ENCODE data around the gene GEMIN7. TPM values are rescaled to one million over a fixed set of nuclear protein-coding genes. Genes with fewer than 3 reads are reported as not detected.
A peak's percentile ranks its signal among the peaks of the same experiment; 100 is the strongest.

GEMIN7 gene
- total and polyA plus RNA-seq, 2 experiments from 2014 or later: 49.6 to 90.5 TPM

DNA sequence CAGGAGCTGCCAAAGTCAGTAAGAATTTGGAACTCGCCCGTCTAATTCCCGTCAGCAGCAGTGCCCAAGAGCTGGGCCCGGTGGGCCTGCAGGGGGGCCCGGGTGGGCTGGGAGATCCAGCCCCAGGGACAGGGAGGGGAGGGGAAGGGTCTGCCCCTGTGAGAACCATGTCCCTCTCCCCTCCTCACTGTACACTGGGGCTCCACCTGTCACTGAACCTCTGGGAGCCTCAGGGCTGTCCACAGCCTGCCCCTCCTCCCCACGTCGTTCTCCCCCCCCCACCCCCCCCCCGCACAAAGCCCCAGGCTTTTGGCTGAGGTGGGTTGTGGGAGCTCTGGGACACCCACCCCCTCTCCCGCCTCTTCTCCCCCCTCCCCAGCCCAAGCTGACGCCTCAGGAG, 11.0 kb upstream of the GEMIN7 start:
- Mint-ChIP-seq H3K4me1 (peaks cover 4% of the 10 kb centered on the region; the same call in 2 of the 3 replicates), H3K36me3 (ENCODE audit: low read depth) (peaks cover 57% of the 10 kb centered on the region), H3K4me3 (no peak overlapping the region), H3K27ac (no peak overlapping the region), H3K9me3 (no peaks in the 10 kb centered on the region), H3K27me3 (ENCODE audit: insufficient read depth, low read depth, poor library complexity) (peaks cover 18% of the 10 kb centered on the region)
- H3K4me1 ChIP-seq (ENCODE audit: insufficient read depth): no peaks in the 10 kb centered on the region
- H3K79me2 ChIP-seq (replicated peaks; ENCODE audit: insufficient read depth): peaks cover 11% of the 10 kb centered on the region
- DNase-seq (ENCODE audit: low spot score) (no peak), ATAC-seq (no peak)
- H3K27me3 ChIP-seq (ENCODE audit: insufficient read depth): no peaks in the 10 kb centered on the region
- peak overlapping the region; percentile 59; the same call in 1 of the 2 replicates for H3K27ac ChIP-seq (ENCODE audit: low read depth)
- H3K9me2 ChIP-seq (ENCODE audit: insufficient read depth): no peaks in the 10 kb centered on the region
- no peak overlapping the region for H3K4me2 ChIP-seq
- peaks cover 6% of the 10 kb centered on the region; the same call in 1 of the 2 replicates for H3F3A ChIP-seq (replicated peaks; ENCODE audit: low read depth)
- peaks cover 8% of the 10 kb centered on the region; the same call in 1 of the 2 replicates for H3K36me3 ChIP-seq (ENCODE audit: insufficient read depth)
- TF ChIP-seq, protein P1, sequence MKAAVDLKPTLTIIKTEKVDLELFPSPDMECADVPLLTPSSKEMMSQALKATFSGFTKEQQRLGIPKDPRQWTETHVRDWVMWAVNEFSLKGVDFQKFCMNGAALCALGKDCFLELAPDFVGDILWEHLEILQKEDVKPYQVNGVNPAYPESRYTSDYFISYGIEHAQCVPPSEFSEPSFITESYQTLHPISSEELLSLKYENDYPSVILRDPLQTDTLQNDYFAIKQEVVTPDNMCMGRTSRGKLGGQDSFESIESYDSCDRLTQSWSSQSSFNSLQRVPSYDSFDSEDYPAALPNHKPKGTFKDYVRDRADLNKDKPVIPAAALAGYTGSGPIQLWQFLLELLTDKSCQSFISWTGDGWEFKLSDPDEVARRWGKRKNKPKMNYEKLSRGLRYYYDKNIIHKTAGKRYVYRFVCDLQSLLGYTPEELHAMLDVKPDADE (IDR thresholded peaks at IDR 0.05): no peak
- TF ChIP-seq CREB1 (CRISPR knock-in tag; IDR thresholded peaks at IDR 0.05; ENCODE audit: low read depth) (no peak), EZH2phosphoT487 (IDR thresholded peaks at IDR 0.05; ENCODE audit: unreplicated experiment) (no peak), ZNF114 (CRISPR knock-in tag; IDR thresholded peaks at IDR 0.05) (no peak), ZNF331 (CRISPR knock-in tag; IDR thresholded peaks at IDR 0.05; ENCODE audit: low read depth) (no peak), EZH2 (IDR thresholded peaks at IDR 0.05; ENCODE audit: low read depth, unreplicated experiment) (no peak), STAT1 (IDR thresholded peaks at IDR 0.05; ENCODE audit: unreplicated experiment) (no peak), JUNB (IDR thresholded peaks at IDR 0.05; ENCODE audit: unreplicated experiment) (no peak), NANOG (IDR thresholded peaks at IDR 0.05; ENCODE audit: borderline replicate concordance) (no peak), POLR2AphosphoS5 (IDR thresholded peaks at IDR 0.05; ENCODE audit: low read depth) (no peak)
- TF ChIP-seq, protein P2, sequence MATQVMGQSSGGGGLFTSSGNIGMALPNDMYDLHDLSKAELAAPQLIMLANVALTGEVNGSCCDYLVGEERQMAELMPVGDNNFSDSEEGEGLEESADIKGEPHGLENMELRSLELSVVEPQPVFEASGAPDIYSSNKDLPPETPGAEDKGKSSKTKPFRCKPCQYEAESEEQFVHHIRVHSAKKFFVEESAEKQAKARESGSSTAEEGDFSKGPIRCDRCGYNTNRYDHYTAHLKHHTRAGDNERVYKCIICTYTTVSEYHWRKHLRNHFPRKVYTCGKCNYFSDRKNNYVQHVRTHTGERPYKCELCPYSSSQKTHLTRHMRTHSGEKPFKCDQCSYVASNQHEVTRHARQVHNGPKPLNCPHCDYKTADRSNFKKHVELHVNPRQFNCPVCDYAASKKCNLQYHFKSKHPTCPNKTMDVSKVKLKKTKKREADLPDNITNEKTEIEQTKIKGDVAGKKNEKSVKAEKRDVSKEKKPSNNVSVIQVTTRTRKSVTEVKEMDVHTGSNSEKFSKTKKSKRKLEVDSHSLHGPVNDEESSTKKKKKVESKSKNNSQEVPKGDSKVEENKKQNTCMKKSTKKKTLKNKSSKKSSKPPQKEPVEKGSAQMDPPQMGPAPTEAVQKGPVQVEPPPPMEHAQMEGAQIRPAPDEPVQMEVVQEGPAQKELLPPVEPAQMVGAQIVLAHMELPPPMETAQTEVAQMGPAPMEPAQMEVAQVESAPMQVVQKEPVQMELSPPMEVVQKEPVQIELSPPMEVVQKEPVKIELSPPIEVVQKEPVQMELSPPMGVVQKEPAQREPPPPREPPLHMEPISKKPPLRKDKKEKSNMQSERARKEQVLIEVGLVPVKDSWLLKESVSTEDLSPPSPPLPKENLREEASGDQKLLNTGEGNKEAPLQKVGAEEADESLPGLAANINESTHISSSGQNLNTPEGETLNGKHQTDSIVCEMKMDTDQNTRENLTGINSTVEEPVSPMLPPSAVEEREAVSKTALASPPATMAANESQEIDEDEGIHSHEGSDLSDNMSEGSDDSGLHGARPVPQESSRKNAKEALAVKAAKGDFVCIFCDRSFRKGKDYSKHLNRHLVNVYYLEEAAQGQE (IDR thresholded peaks at IDR 0.05; ENCODE audit: unreplicated experiment): no peak
- TF ChIP-seq, protein P3, sequence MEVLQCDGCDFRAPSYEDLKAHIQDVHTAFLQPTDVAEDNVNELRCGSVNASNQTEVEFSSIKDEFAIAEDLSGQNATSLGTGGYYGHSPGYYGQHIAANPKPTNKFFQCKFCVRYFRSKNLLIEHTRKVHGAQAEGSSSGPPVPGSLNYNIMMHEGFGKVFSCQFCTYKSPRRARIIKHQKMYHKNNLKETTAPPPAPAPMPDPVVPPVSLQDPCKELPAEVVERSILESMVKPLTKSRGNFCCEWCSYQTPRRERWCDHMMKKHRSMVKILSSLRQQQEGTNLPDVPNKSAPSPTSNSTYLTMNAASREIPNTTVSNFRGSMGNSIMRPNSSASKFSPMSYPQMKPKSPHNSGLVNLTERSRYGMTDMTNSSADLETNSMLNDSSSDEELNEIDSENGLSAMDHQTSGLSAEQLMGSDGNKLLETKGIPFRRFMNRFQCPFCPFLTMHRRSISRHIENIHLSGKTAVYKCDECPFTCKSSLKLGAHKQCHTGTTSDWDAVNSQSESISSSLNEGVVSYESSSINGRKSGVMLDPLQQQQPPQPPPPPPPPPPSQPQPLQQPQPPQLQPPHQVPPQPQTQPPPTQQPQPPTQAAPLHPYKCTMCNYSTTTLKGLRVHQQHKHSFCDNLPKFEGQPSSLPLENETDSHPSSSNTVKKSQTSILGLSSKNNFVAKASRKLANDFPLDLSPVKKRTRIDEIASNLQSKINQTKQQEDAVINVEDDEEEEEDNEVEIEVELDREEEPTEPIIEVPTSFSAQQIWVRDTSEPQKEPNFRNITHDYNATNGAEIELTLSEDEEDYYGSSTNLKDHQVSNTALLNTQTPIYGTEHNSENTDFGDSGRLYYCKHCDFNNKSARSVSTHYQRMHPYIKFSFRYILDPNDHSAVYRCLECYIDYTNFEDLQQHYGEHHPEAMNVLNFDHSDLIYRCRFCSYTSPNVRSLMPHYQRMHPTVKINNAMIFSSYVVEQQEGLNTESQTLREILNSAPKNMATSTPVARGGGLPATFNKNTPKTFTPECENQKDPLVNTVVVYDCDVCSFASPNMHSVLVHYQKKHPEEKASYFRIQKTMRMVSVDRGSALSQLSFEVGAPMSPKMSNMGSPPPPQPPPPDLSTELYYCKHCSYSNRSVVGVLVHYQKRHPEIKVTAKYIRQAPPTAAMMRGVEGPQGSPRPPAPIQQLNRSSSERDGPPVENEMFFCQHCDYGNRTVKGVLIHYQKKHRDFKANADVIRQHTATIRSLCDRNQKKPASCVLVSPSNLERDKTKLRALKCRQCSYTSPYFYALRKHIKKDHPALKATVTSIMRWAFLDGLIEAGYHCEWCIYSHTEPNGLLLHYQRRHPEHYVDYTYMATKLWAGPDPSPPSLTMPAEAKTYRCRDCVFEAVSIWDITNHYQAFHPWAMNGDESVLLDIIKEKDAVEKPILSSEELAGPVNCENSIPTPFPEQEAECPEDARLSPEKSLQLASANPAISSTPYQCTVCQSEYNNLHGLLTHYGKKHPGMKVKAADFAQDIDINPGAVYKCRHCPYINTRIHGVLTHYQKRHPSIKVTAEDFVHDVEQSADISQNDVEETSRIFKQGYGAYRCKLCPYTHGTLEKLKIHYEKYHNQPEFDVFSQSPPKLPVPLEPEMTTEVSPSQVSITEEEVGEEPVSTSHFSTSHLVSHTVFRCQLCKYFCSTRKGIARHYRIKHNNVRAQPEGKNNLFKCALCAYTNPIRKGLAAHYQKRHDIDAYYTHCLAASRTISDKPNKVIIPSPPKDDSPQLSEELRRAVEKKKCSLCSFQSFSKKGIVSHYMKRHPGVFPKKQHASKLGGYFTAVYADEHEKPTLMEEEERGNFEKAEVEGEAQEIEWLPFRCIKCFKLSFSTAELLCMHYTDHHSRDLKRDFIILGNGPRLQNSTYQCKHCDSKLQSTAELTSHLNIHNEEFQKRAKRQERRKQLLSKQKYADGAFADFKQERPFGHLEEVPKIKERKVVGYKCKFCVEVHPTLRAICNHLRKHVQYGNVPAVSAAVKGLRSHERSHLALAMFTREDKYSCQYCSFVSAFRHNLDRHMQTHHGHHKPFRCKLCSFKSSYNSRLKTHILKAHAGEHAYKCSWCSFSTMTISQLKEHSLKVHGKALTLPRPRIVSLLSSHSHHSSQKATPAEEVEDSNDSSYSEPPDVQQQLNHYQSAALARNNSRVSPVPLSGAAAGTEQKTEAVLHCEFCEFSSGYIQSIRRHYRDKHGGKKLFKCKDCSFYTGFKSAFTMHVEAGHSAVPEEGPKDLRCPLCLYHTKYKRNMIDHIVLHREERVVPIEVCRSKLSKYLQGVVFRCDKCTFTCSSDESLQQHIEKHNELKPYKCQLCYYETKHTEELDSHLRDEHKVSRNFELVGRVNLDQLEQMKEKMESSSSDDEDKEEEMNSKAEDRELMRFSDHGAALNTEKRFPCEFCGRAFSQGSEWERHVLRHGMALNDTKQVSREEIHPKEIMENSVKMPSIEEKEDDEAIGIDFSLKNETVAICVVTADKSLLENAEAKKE (CRISPR knock-in tag; IDR thresholded peaks at IDR 0.05): no peak
- TF ChIP-seq, protein P4, sequence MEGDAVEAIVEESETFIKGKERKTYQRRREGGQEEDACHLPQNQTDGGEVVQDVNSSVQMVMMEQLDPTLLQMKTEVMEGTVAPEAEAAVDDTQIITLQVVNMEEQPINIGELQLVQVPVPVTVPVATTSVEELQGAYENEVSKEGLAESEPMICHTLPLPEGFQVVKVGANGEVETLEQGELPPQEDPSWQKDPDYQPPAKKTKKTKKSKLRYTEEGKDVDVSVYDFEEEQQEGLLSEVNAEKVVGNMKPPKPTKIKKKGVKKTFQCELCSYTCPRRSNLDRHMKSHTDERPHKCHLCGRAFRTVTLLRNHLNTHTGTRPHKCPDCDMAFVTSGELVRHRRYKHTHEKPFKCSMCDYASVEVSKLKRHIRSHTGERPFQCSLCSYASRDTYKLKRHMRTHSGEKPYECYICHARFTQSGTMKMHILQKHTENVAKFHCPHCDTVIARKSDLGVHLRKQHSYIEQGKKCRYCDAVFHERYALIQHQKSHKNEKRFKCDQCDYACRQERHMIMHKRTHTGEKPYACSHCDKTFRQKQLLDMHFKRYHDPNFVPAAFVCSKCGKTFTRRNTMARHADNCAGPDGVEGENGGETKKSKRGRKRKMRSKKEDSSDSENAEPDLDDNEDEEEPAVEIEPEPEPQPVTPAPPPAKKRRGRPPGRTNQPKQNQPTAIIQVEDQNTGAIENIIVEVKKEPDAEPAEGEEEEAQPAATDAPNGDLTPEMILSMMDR (conservative IDR thresholded peaks at IDR 0.05; ENCODE audit: low read depth in 2 of 2): no peak
- H3K4me3 ChIP-seq: no peak overlapping the region
- H4K20me1 ChIP-seq (replicated peaks; ENCODE audit: insufficient read depth): peaks cover 7% of the 10 kb centered on the region
- no peak overlapping the region for H2AFZ ChIP-seq

Data from GM23338 (cell line).